Astrocyte (in vitro differentiated cells and primary cell): ENCODE measurements around the gene KLHL26.

Experiments
- CTCF ChIP-seq: IDR thresholded peaks from 2 replicates; pipeline ENCODE4 v1.5.1; 2011; ENCODE audit warnings: low read depth, mild to moderate bottlenecking, inconsistent platforms, low read length, moderate library complexity; ENCODE audit not compliant: insufficient read depth
- EZH2 ChIP-seq: IDR thresholded peaks from 2 replicates; pipeline ENCODE4 v1.6.1; 2012; ENCODE audit warnings: mild to moderate bottlenecking, low read length, inconsistent platforms; ENCODE audit not compliant: insufficient read depth

GRCh38 chr19:18610245-18610555 is 26.6 kb upstream of the KLHL26 start:
- no peak for TF ChIP-seq CTCF
- no peak for TF ChIP-seq EZH2
